Iris pigment epithelial cell (primary cell): ENCODE results near the gene GVQW3.

Source experiments
- DNase-seq: peaks from one replicate; pipeline ENCODE4 v3.0.0-alpha.2; 2011; ENCODE audit warnings: low read depth

Gene GVQW3

GRCh38 chr11:76445121-76446084 is 64.3 kb downstream of the GVQW3 start:
- peak; percentile 94 for DNase-seq

DNA sequence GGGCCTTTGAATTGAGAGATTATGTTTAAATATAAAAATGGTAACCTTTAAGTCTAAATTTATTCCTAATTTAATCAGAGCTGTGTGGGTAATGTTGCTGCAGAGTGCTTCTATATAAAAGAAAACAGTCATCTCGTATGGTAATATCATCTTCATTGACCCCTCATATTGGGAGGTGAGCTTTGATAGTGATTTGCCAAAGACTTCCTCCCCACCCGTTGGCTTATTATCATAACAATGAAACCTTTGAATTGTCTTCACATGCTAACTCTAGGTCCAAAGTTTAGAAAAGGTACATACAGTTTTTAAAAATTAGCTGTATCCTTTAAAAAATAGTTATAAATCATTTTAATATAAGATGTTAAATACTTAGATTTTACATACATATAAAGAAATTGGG is 67.4 kb downstream of the GVQW3 start:
- DNase-seq, result no peak

- DNase-seq, result no peak
These were observed 72.1 kb downstream of the GVQW3 start for GRCh38 chr11:76453248-76453647.

DNA sequence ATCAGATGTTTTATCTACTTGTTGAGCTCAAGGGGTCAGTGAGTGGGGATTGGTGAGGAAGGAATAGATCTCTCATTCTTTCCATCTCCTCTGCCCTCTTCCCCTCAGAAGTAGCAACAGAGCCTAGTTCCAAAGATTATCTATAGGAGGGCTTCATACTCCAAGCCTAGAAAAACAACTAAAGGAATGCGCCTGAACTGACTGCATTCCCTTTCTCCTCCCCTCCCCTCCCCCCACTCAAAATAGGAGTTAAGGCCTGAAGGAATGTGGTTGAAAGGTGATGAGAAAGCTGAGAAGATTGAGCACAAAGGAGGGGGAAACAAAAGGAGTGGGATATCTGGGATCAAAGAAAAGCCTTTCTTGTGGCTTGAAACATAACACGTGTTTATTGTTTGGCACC is 74.2 kb downstream of the GVQW3 start:
- peak; percentile 39 for DNase-seq

DNA sequence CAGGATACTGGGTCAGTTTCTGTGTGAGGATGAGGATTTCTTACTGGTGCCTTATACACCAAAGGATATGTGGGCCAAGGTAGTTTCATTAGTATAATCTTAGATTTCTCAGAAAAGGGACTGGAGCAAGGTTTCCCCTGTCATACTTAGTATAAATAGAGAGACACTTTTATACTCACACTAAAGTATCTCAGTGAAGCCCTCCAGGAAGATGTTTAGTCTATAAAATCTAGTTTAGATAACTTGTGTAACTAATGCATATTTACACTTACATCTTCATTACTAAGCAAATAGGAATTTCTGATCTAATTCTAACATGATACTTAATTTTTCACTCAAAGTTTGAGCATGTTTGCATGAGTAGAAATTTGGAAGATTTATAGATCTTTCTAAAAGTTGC is 74.8 kb downstream of the GVQW3 start:
- DNase-seq, result peak; percentile 11

DNA sequence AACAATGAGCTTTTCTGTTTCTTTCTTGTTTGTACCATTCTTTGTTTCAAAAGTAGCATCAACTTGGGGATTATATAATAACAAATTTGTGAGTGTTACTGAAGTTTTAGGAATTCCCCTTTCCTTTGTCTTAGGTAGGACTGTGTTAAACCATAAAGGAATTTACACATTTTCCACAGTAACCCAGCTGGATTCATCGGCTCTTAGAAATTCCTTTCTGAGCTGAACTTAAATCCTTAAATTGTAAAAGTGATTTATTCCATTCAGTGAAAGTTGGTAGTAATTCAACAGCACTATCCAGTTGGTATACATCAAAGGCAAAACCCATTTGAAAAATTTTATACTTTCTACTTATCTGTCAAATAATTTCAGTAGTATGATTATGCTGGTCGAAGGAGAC is 75.4 kb downstream of the GVQW3 start:
- no peak for DNase-seq
